GM21786 (cell line): ENCODE results near the gene MAPK8.

ENCODE experiments used
- ATAC-seq: cut with Tn5 transposase; IDR thresholded peaks from one replicate; pipeline ENCODE4 v1.9.1; 2021; ENCODE audit not compliant: unreplicated experiment

The MAPK8 gene

DNA sequence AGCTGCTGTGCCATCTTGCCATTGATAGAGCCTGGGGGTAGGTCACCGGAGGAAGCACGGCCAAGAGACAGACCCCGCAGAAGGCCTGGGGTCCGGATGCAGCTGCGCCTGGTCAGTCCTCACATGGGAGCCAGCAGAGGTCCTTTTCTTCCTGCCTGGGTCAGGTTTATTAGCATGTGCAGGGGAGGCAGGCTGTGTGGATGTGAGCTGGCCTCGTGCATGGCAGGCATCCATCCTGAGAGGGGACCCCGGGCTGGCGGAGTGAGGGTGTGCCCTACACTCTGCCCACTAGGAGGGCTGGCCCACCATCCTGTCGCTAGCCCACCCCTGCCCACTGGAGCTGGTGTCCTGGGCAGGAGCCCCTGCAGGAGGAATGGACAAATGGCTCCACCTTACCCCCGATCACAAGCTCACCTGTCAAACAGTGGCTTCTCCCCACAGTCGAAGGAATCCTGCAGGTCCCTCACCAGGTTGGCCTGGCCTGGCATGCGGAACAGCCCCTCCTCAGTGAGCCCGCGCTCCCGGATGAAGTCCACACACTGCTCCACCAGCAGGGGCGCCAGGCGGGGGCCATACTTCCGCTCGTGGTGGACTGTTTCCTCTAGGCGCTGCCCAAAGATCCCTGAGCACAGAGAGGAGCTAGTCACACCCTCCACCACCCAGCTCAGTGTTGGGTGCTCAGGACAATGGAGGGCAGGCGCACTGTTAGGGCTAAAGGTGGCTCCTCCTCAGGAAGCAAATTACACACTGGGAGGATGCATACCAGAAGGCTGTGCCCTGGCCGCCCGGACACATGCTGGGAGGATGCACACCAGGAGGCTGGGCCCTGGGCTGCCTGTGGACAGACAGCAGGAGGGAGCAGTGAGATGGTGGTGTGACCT is 153.0 kb downstream of the MAPK8 start:
- no peak for ATAC-seq

DNA sequence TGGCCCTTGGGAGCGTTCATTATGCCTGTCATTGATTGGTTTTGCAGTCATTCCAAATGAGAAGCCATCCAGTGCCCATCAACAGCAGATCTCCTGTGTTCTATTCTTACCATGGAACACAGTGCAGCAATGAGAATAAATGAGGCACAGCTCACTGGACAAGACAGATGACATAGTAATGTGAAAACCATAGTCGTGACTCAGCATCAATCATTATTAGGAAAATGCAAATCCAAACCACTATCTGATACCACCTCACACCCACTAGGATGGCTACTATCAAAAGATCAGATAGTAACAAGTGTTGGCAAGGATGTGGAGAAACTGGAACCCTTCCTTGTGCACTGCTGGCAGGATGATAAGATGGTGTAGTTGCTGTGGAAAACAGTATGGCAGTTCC is 153.7 kb downstream of the MAPK8 start:
- no peak for ATAC-seq

DNA sequence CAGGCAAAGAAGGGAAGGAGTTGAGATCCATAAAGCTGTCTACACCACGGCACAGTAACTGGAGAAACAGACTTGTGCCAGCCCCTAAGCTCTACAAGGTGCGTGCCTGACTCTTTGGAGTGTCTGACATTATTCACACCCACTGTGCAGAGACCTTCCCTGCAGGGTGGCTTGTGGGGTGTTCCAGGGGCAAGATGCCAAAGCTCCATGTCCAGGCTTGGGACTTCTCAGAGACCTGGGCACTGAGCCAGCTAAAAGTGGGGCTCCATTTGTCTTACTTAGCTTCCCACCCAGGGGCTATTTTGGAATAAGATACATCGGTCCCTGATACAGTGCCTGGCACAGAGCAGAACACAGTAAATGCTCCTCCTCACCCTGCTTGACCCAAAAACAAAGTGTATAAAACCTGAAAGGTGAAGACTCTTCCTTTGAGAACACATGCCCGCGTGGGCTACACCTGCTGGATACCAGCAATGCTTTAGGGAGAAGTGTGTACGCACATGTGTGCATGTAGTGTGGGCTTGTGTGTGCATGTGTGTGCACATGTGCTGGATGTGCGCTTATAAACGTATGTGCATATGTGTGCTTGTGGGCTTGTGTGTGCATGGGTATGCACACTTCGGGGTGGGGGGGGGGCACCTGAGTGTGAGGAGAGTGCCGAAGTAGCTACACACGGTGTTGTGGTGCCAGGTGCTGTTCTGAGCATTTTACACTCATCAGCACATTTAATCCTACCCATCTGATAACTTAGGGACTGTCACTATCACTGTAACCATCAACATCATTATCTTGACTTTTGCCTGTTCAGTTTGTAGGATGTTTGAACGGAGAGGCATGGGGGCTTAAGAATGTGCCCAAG is 155.4 kb downstream of the MAPK8 start:
- no peak for ATAC-seq

DNA sequence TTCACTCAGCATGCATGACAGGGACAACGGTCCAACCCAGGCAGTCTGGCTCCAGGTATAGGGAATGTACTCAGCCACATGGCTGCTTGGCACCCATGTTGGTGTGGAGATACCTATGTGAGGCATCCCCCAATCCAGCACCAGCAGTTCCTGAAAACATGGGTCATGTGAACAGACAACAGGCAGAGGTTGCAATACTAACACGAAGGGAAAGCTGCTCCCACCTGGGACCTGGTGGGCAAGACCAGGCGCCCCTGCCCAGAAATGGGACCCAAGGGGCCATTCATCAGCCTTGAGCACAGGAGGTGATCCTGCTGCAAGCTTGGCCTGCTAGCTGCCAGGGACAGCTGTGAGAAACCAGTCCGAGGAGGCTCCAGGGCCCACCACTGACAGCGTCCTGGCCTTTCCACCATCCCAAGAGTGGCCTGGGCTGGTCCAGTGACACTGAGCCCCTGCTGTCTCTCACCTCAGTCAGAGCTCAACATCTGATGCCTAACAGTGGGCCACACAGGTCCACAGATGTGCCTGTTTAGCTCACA is 156.1 kb downstream of the MAPK8 start:
- ATAC-seq: no peak

DNA sequence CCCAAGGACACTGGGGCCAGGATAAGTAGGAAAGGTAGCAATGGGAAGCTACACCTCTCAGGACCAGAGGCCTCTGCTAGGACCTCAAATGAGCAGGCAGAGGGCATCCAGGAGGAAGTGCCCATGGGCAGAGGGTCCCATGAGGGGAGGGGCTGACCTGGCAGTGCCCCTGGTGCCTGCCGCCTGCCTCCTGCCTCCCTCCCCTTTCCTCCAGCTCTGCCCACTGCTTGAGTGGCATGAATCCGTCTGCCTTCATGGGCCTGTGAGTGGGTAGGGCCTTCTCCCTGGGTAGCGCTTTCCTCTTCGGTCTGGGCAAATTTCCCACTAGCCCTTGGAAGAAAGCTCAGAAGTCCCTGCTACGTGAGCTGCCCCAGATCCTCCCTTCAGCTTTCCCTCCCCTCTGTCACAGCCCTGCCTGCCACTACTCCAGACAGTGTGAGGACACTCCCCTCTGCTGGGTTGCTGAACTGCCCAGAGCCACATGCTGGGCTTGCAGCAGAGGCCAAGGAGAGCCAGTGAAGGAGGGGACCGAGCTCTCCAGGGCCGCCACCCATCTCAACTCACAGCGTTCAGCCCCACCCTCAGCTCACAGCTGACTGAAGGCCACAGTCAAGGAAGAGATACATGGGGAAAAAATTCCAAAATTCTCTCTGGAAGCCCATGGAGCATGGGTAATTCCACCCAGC is 157.0 kb downstream of the MAPK8 start:
- ATAC-seq: no peak

DNA sequence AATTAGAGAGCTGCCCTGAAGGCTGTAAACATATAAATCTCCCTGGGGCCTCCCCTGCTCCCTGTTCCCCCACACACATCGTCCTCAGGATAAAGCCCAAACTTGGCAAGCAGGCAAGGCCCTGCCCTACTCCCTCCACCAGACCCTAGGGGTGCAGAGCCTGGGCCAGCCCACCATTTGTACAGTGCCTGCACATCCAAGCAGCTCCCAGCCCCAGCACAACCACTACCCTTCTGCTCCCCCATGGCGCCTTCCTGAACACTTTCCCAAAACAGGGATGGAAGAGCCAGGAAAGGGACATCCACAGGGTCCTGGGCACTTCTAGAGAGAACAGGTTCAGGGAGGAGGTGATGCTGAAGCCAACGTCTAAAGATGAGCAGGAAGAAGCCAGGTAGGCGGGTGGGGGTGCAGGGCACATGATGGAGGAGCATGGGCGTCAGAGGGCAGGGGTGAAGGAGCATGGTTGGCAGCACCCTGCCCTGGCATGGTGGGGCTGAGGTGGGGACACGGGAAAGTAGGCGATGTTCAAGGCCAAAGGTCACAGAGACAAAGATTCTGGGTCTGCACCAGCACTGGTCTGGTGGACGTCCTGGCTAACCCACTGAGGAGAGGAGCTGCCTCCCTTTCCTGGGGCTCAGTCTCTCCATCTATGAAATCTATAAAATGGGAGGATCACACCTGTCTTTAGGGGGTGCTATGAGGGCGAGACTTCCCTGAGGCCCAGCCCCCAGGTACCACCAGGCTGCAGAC is 157.8 kb downstream of the MAPK8 start:
- ATAC-seq: no peak

DNA sequence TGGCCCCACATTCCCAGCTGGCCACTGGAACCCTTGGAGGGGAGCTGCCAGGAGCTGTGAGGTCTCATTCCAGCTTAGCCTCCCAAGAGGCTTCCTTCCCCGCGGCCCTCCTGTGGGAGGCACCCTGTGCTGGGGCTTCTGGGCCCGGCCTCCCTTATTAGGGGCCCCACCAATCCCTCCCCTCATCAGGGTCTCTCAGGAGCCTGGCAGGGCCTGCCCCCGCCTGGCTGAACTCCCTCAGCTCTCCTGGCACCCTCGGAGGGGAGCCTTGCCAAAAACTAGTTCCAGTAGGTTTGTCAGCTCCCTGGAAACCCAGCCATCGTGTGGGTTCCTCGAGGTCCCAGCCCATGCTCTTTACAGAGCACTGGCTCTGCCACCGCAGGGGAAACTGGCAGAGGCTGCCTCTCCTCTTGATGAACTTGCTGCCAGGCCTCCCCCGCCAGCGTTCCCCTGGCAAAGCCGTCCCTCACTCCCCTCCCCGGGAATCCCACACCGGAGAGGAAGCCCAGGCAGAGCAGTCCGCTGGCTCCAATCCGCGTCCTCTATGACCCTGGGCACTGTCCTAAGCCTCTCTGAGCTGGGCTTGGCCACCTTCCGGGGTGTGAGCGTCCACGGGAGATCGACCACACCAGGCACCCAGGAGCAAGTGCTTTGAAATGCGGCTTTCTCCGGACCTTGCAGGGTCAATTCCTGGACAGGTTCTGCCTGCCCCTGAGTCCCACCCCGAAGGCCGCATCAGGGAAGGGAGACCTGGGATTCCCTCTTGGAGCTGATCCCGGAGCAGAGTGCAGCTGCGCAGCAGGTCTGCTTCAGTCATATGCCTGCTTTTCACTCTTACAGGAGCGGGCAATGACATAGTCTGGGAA is 158.6 kb downstream of the MAPK8 start:
- ATAC-seq: no peak

DNA sequence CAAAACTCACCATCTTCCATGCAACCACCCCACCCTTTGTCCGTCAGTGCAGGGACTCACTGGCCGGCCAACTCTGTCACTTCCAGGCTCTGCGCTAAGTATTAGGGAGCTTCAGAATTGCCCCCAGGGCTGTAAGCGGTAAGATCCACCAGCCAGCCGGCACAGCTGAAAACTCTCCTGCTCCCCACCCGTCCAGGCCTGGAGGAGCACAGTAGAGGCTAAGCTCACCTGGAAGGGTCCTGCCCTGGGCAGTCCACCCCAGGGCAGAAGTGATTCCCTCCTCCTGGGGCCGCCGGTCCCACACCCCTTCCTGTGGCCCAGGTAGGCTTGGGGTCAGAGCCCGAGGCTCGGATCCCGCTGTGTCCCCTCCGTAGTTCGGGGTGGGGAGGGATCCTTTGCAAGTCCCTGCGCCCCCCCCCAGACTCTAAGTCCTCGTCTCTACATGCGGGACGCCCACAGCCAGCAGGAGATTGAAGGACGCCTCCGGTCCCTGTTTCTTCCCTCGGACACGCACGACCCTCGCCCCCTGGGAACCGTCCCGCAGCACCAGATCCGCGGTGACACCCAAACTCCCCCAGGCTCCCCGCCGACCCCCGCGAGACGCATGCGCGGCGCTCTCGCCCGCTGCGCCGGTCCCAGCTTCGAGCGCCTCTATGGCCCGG is 159.5 kb downstream of the MAPK8 start:
- ATAC-seq: no peak

DNA sequence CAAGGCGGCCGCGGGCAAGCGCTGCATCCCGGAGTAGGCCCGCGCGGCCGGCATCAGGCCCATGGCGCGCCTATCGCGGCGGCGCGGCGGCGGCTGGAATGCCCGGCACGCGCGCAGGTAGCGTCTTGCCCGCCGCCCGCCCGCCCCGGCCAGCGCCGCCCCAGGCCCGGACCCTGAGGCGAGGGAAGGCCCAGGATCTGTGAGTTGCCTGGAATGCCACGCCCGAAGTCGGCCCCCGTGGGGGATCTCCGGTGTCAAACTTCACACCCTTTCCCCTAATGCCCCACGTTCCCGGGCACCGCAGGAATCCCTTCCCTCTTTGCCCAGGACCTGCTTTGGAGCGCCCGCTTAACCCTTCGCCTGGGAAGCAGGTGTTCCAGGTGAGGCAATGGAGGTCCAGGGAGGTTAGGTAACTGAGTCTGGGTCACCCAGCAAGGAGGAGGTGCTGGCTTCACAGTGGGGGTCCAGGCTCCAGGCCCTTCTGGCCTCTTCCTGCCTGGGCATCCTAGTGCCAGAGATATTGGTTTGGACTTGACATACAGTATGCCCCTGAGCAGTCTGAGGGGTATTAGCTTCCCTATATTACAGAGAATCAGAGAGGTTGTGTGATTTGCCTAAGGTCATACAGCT is 160.2 kb downstream of the MAPK8 start:
- no peak for ATAC-seq

DNA sequence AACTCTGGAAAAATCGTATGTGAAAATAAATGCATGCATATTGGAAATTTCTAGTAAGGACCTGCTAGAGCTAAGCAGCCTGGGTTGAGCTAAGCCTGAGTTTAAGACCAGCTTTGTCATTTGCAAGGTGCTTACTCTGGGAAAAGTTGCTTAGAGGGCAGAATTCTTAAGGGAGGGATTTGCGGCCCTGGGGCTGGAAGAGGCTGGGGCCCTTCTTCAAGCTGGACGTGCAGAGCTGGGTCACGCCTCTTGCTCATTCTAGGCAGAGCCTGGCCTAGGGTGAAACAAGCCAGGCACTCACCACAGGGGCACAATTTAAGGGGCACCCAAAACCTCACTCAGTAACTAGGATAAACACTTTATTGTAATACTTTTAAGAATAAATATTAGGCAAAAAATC is 161.2 kb downstream of the MAPK8 start:
- ATAC-seq: no peak

DNA sequence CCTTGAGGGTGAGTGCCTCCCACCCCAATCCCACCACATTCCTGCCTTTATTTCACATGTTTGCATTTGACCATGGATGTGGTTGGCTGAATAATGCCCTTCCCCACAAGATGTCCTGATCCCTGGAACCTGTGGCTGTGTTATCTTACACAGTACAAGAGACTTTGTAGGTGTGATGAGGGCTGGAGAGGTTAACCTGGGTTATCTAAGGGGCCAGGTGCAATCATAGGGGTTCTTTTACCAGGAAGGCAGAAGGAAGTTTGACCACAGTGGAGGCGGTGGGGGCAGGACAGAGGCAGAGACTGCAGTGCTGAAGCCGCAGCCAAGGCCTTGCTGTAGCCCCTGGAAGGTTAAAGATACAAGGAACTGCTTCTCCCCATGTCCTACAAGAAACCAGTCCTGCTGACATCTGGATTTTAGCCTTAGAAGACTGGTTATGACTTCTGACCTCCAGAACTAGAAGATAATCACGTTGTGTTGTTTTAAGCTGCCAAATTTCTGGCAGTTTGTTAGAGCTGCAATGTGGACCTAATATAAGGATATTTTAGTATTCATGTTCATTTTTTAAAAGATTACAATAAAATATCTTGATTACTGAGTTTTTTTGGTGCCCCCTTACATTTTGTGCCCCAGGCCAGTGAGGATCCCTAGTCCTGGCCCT is 161.8 kb downstream of the MAPK8 start:
- no peak for ATAC-seq

DNA sequence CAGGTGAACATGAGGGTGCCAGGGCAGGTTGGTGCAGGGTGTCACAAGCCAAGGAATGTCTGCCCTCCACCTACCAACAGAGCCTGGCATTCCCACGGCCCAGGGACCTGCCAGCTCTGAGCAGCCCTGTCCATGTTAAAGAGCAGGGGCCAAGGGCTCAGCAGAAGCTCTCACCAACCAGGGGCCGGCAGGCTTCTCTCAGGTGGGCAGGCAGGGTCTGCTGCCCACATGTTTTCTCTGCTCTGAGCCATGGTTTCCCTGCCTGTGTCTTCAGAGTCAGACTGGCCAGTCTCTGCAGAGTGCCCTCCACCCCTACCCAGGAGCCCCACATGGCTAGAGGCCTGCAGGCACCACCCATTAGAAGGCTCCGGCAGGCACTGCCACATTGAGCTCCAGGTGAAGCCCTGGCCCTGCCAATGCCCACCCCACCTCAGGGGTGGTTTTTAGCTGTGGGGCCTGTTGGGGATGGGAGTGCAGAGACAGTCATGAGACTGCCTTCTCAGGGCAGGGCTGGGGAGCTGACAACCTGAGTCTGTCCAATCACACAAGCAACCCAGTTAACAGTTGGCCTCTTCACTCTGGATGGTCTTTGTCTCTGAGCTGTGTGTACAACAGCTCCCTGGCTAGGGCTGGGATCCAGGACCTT is 162.5 kb downstream of the MAPK8 start:
- no peak for ATAC-seq

DNA sequence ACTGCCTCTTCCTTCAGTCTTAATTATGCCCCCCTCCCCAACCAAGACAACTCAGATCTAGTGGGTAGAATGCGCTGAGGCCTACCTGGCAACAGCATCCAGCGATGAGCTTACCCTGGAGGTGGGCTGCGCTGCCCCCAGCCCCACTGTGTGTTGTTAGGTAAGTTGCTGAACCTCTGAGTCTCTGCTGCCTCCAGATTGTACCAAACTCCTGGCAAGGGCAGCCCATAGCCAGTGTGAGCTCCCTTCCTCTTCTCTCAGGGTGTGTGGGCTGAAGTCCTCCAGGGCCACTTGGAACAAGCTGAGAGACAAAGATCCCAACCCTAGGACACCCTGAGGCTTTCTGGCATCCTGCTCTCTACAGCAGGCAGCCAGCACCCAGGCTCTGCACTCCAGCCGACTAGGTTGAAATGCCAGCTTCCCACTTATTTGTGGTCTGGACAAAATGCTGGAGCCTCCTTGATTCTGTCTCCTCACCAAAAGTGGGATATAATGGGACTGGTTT is 163.1 kb downstream of the MAPK8 start:
- no peak for ATAC-seq

DNA sequence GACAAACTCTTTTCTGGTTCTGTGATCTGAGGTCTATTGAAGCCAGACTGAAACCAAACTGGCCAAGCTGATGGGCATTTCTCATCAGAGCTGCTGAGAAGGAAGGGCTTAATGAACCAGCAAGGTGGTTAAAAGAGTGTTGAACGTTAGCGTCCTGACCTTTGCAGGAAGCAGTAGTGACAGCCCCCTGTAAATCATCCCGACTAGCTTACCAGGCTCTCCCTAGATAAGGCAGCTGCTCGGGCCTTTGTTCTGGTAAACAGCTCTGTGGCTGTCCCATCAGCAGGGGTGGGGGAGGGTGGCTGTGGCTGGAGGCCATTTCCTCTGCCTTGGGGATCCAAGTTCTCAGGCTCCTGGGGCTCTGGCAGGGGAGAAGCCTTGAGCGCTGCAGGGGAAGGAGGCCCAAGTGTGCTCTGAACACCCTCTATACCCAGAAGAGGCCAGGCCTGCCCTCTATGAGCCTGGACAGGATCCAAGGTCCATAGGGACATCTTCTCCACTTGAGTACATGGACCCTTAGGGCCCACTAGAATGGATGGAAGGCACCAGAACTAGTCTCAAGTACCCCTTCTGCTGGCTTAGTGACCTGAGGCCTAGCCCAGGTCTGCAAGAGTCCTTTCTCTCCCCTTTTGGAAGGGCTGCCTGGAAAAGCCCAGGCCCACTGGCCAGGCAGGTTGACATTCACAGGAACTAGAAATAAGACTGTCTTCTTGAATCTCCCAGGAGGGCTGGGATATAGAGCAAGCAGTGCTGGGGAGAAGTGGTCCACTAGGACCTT is 163.8 kb downstream of the MAPK8 start:
- no peak for ATAC-seq

DNA sequence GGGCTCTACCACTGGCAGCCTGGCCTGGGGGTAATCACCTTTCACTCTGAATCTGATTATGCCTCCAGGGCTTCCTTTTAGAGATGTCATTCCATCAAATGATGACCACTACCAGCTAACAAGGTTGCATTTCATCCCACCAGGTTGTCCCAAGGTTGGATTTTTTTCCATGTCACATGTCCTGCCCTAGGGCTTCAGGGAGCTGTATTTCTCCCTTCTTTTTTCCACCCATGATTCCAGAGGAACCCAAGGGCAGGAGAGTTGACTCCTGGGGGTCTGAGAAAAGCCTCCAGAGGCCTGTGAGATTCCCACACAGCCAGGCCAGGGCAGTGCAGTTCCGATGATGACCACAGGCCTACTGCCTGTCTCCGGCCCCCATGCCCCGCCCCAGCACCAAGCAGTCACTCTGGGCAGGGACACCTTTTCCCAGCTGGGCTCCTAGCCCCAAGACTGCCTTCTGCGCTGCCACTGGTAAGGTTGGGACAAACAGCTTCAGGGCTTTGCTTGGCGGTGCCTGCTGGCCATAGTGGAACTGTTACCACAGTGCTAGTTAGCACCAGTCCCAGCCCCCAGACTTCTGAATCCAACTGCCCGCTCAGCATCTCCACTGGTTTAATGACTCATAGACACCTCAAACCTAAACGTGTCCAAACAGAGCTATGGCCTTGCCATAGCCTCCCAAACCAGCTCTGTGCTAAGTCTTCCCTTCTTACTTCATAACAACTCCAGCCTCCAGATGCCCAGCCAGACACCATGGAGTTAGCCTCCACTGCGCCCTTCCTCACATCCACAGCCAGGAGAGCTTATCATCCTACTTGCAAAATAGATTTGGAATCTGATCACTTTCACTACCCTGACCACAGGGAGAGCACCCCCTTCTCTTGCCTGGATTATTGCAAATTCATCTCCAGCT is 164.7 kb downstream of the MAPK8 start:
- no peak for ATAC-seq
